Measurements from ENCODE around the gene YRDC.

Gene YRDC

GRCh38 chr1:37822906-37823815 lies 15.2 kb upstream of the YRDC start:
- DNase-seq (ENCODE audit: low read depth): no peak

- no peak for DNase-seq (ENCODE audit: low read depth)
Observed at GRCh38 chr1:37821481-37821880, 13.5 kb upstream of the YRDC start.

DNA sequence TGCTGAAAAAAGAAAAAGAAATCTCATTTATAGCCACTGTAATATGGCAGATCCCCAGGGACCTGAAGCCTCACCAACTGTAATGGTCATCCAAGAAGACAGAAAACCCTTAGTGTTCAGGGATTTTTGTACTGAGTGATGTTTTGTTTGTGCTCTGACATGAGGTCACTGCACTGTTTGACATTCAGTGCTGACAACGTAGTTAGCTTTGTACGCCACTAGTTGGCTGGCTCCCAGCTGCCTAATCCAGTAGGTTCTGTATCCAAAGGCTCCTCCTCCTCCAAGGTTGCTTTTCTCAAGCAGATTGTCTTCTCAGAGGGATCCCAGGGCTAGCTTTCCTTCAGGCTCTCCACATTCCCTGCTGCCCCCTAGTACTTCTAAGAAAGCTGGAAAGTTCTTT lies 9.5 kb upstream of the YRDC start:
- no peak for DNase-seq (ENCODE audit: low read depth)

- DNase-seq (ENCODE audit: low read depth): no peak
Observed at GRCh38 chr1:37814252-37814651, 6.2 kb upstream of the YRDC start.

GRCh38 chr1:37813529-37814145 lies 5.6 kb upstream of the YRDC start:
- DNase-seq (ENCODE audit: low read depth): no peak

- DNase-seq (ENCODE audit: low read depth): peak; percentile 39
Observed at GRCh38 chr1:37811027-37811655, 3.1 kb upstream of the YRDC start.

DNA sequence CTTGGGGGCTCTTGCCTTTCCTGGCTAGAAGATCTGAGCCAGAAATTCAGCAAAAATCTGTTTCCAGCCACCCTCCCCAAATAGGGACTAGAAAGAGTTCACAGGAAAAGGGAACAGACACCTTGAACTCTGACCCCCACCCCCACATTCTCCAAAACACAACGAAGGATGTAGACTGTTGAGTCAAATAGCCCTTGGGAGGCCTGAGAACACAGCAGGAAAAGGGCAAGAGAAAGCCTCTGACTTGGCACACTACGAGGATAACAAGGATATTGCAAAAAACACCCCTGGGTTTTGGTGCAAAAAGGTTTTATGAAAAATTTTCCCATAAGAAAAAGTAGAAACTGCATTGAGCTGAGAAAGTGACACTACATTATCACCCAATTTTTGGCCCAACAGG lies 1.9 kb upstream of the YRDC start:
- DNase-seq (ENCODE audit: low read depth): no peak

DNA sequence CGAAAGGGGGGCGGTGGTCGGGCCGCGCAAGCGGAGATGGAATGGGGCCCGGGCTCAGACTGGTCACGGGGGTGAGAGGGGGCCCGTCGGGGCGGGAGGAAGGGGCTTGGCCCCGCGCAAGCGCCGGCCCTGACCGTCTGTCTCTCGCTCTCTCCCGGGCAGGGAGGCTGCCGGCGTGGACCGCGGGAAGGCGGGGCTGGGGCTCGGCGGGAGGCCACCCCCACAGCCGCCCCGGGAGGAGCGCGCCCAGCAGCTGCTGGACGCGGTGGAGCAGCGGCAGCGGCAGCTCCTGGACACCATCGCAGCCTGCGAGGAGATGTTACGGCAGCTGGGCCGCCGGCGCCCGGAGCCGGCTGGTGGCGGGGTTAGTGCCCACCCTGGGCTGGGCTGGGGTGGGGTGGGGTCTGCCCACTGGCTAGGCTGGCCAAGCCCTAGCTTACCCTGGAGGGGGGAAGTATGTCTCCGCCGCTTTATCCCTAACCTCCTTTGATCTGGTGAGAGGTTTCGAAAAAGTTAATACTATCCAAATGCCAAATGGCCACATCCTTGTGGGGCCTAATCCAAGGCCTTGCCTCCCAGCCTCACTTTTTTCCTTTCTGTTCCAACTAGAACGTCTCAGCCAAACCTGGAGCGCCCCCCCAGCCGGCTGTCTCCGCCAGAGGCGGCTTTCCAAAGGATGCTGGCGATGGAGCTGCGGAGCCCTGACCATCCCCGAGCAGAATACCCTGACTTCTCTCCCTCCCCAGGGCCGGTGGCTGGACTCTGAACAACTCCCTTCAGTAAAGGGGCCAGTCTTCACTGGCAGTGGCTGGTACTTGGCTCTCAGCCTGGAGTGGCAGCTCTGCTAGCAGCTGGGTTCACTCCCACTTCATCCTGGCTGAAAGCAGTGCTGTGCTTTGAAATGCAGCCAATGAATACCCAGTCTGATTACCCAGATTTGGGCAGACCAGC lies 636 bp upstream of the YRDC start:
- peak; percentile 26 for DNase-seq (ENCODE audit: low read depth)

- no peak for DNase-seq (ENCODE audit: low read depth)
Observed at GRCh38 chr1:37807220-37807554, 821 bp downstream of the YRDC start.

DNA sequence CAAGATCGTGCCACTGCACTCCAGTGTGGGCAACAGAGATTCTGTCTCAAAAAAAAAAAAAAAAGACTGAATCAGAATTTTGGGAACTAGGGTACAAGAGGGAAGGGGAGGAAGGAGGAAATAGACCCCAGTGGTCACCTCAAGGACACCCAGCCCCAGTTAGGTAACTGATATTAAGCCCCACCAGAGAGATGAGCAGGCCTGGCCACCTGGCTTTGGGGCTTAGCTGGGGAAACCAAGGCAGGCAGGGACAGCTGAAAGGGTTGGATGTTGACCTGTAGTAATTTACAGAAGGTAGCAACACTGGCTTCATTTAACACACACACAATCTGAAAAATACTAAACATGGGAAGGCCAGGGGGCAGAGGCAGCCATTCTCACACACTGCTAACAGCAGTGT lies 5.6 kb downstream of the YRDC start:
- no peak for DNase-seq (ENCODE audit: low read depth)

GRCh38 chr1:37797750-37798345 lies 10.2 kb downstream of the YRDC start:
- DNase-seq (ENCODE audit: low read depth): no peak

- DNase-seq (ENCODE audit: low read depth): no peak
Observed at GRCh38 chr1:37795340-37796125, 12.5 kb downstream of the YRDC start.

DNA sequence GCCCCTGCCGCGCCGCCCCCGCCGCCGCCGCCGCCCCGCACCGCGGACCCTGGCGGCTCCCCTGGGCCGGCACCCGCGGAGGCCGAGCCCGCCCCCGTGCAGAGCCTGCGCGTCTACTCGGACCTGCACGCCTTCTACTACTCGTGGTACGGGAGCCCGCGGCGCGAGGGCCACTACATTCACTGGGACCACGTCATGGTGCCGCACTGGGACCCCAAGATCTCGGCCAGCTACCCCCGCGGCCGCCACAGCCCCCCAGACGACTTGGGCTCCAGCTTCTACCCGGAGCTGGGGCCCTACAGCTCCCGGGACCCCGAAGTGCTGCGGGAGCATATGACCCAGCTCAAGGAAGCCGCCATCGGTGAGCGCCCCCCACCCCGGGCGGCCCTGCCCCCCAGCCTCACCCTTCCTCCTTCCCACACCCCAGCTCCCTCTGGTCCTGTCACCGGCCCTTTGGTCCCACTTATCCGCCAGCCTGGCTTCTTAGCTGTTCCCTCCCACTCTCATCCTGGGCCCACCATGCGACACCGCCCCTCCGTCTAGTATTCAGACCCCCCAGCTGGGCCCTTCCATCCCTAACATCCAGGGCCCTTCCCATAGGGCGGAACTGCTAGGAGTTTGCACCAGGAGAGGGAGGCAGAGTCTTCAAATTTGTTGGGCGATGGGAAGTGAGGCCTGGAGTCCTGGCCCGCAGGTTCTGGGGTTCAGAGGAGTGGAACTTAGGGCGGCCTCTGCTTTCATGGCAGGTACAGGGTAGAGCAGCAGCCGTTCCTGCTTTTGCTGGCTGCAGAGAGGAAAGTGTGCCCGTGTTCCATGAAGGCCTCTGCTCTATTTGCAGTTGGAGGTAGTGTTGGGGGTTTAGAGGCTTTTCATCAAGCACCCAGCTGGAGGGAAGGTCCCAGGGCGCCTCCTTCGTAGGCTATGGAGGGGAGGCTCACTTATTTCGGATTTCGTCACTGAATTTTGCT lies 13.4 kb downstream of the YRDC start:
- DNase-seq (ENCODE audit: low read depth): no peak

GRCh38 chr1:37793773-37794371 lies 14.1 kb downstream of the YRDC start, which contains the start of gene MANEAL:
Gene MANEAL (plus strand): TSS chr1:37793847. CDS start chr1:37794183, 336 bp downstream.
- no peak for DNase-seq (ENCODE audit: low read depth)

DNA sequence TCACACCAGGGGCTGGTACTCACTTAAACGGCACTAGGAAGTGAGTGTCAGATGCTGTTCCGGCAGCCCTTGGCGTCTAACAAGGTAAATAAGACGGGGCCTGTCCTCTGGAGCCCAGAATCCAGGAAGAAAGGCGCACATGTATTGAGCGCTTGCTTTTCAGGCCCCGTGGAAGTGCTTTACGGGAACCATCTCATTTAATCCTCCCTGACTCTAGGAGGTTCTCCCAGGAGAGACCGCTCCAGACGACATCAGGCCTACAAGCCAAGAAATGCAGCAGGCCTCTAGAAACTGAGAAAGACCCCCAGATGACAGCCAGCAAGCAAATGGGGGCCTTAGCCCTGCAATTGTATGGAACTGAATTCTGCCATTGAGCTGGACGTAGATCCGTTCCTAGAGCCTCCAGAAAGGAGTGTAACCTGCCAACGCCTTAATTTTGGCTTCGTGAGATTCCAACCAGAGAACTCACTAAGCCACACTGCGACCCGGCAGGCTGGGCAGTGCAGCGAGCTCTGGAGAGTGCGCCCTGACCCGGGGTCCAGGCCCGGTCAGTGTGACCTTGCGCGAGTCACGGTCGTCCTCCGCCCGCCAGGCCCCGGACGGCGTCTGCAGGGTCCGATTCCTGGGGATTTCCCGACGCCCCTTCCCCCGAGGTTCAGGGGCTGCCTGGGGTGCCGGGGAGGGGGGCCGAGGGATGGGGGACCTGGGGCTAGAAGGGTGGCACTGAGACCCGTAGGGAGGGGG lies 14.9 kb downstream of the YRDC start:
- no peak for DNase-seq (ENCODE audit: low read depth)

DNA sequence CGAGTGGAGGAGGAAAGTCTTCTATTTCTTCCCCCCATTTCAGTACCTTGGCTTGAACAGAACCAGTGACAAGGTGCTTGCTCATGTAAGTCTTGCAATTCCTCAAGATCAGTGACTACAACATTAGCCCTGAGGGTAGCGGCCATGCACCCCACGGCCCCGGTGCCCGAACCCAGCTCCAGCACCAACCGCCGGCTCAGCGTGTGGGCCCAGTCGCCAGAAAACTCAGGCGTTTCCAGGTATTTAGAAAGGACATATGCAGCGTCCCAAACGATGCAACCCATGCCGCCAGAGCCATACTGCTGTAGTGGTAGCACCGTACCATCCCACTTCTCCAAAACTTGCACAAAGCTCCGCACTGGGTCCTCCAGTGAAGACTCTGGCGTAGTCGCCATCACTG lies 25.5 kb downstream of the YRDC start:
- no peak for DNase-seq (ENCODE audit: low read depth)

GRCh38 chr1:37778654-37779053 lies 29.4 kb downstream of the YRDC start:
- no peak for DNase-seq (ENCODE audit: low read depth)

GRCh38 chr1:37776946-37777516 lies 31.0 kb downstream of the YRDC start:
- no peak for DNase-seq (ENCODE audit: low read depth)

Measured in HS-27A (cell line).